OCI-LY7 (cell line): Measurements from ENCODE around the gene MMP2.

ENCODE experiments used
- CTCF ChIP-seq: fragments of 200-600 bp; sonication (generic); conservative IDR thresholded peaks from 2 replicates; pipeline ENCODE4 v1.5.1; 2014; ENCODE audit warnings: mild to moderate bottlenecking, antibody characterized with exemption, low read length, moderate library complexity, mixed read lengths
- EZH2phosphoT487 ChIP-seq: fragments of 200-600 bp; sonication (generic); IDR thresholded peaks from 2 replicates; pipeline ENCODE4 v1.6.1; 2018; ENCODE audit warnings: low read depth, borderline replicate concordance, mild to moderate bottlenecking, mixed run types, antibody characterized with exemption, low read length, moderate library complexity, mixed read lengths

GRCh38 chr16:55539049-55539448 lies 60.1 kb downstream of the MMP2 start:
- no peak for TF ChIP-seq CTCF
- no peak for TF ChIP-seq EZH2phosphoT487
